GM08714 (cell line): Measurements from ENCODE around the gene CYB561D2.

Source experiments
- H3K4me3 ChIP-seq: fragments of 200-500 bp; sonication (Bioruptor generic); 2 replicates; pipeline ENCODE4 v1.5.1; 2014; ENCODE audit warnings: mild to moderate bottlenecking, low read length, inconsistent platforms
- ZNF274 ChIP-seq: IDR thresholded peaks from 2 replicates; pipeline ENCODE4 v1.6.1; 2012; ENCODE audit warnings: mild to moderate bottlenecking, low read depth, low read length

The CYB561D2 gene

DNA sequence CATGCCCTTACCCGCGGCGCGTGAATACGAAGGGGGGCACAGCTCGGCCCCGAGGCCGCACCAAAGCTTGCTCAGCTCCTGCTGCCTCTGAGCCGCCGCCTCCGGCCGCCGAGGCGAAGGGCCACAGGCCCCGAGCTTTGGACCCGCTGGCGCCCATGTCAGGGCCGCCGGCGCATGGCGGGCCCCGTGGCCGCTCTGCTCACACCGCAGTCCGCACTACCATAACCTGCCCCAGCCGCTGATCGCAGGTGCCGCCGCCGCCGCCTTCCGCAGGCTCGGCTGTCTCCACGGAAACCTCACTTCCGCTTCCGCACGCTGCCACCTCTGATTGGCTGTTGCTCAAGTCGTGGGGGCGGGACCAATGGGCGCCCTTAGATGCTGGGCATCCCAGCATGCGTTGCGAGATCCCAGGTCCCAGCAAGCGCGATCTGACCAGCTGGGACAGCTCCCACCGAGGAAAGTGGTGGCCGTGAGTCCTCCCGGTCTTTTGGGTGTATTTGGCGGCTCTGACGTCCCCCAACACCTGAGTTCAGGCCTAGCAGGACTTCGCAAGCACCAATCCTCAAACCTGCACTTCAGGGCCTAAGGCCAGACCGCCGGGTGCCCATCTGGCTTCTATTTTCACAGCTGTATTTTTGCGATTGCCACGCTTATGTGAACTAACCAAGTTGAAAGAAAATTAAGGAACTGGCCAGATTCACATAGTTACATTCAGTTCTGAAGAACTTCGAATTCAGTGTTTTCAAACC is 22.5 kb upstream of the CYB561D2 start, which contains the start of gene TUSC2:
Gene TUSC2, minus strand, starts transcription at position 281 of the 749 bp plus-strand sequence. Its CDS starts 124 bp downstream, at position 157.
- no peak for TF ChIP-seq ZNF274

DNA sequence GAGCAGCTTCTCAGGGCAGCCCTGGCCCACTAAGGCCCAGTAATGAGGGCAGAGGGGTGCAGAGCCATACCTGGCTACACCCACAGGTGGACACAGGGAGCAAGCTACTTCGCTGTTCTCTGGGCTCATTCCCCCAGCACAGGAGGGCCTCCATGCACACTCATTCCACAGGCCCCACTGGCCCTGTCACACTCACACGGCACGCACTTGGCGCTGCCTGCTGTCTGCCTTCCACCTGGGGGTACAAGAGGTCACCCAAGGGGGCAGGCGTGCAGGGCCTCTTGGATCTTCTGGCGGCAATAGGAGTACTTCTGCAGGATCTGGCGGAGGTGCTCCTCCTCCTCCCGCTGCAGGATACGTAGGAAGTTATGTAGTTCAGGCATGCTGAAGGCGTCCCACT is 20.3 kb upstream of the CYB561D2 start:
- TF ChIP-seq ZNF274: no peak
- no peak overlapping the region for H3K4me3 ChIP-seq

More for the DNA sequence above, 22.5 kb upstream of the CYB561D2 start, which contains the start of gene TUSC2:
- peak within 1 kb of the TSS; percentile 94 for H3K4me3 ChIP-seq

DNA sequence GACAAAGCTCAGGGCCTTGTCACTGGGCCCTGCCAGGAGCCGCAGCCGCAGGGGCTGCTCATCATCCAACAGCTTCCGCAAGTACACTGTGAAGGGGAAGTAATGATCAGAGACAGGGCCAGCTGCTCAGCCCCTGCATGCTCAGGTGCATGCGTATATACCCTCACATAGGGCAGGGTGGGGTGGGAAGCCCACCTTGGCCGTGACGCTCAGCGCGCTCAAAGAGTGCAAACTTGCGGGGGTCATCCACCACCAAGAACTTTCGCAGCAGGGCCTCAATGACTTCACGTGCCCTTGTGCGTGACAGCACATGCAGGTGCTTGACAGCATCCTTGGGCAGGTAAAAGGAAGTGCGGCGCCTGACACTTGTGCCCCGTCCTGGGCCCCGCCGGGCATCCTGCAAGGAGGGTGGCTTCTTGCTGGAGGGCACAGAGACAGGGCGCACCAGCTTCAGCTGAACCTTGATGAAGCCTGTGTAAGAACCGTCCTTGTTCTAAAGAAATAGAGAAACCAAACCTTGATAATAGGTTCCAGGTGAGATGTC is 19.2 kb upstream of the CYB561D2 start:
- TF ChIP-seq ZNF274: no peak

DNA sequence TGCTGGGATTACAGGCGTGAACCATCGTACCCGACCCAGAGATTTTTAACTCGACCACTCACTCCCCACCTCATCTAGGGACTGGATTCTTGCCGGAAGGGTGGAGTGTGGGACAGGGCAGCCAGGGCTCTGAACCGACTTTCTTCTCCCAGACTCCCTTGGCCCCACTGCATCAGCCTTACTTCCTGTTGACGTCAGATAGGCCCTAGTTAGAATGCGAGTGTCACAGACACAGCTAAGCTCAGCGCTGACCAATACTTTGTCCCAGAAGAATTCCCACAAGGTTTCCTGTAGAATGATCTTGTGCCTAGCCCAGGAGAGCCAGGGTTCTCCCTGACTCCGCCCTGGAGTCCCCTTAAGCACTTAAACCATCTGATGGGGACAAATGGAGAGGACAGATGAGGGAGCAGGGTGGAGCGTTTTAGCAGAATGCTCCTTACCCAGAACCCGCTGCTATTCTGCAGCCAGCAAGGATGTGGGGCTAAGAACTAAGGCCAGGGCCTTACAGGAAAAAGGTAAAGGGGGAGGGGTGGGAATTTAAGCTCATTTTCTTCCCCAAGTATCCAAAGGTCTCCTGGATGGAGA is 16.8 kb upstream of the CYB561D2 start:
- no peak for TF ChIP-seq ZNF274
- no peak overlapping the region for H3K4me3 ChIP-seq

More for the DNA sequence above, 19.2 kb upstream of the CYB561D2 start:
- H3K4me3 ChIP-seq: no peak overlapping the region

DNA sequence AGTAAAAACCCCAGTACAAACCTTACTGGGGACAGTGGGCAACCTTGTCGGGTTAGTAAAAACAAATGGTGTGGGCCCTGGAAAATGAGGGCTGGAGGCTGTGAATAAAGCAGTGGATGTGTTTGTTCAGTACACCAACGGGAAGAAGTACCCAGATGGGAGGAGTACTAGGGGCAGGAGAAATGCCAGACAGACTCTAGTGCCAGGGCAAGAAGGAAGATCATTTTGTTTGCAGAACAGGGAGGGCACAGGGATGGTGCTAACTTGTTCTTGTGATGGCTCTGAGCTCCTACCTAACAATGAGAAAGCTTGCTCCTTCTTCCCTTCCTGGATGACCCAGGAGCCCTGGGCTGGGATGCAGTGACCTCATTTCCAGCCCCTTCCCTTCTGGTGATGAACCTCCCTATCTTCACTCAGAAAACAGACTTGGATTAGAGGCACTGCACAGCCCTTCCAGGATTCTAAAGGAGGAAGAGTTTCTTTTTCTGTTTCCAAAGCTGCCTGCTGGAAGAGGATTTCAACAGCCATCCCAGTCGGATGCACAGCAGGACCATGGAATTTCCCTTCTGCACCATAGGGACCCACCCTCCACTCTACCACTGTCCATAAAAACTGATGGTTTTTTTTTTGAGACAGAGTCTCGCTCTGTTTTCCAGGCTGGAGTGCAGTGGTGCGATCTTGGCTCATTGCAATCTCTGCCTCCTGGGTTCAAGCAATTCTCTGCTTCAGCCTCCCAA is 16.2 kb upstream of the CYB561D2 start:
- no peak overlapping the region for H3K4me3 ChIP-seq
- no peak for TF ChIP-seq ZNF274

DNA sequence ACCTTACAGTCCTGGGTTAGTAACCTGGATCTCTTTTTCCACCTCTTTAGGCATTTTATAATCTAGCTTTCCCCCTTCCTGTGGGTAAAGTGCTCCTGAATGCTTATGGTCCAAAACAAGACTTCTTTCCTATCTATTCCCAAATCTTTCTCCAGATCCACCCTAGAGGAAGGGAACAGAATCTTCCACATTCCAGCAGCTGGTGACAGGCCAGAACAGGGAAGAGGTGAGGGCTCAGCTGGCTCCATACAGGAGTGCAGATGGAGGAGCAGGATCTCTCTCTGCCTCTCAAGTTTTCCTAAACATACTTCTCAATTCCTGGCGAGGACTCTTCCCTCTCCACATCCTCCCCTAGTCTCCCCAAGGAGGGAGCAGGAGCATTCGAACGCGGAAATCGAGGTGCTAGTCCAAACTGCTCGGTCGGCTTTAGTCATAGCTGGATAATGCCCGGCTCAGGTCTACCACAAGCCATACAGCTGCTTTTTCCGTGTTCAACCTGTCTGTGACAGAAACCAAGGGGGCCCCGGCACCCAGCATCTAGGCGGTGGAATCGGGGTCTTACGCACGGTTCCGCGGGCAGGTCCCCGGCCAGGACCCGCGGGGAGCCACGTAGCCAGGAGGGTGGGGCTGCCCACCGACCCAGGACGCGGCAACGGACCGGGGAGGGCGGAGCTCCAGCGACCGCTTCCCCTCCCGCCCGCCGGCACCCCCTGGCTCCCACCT is 14.0 kb upstream of the CYB561D2 start:
- H3K4me3 ChIP-seq: peak overlapping the region; percentile 71
- TF ChIP-seq ZNF274: no peak

DNA sequence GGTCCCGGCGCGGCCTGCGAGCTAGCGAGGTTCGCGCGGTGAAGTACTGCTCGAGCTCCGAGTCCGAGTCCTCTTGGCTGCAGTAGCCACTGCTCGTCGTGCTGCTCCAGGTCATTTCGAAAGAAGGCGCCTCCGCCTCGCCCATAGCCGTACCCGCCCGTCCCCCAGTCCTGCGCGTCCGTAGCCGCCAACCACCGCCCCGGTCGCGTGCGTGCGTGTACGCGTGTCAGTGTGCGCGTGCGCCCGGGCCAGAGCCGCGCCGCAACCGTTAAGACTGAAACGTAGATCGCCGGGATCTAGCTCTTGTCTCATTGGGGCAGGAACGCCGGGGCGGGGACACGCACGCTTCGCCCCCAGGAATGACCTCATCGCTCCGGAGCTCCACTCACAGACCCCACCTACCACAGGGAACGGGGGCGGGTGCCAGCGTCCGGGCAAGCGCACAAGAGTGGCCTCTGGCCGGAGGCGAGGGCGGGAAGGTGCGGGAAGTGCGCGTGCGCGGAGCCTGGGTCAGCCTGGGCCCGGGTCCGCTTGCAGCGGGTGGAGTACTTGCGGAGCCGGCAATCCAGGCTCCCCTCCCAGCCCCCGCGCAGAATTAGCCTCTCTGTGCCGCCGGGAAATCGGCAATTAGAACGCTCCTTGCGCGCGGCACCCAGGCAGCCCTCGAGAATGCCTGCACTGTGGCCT is 13.3 kb upstream of the CYB561D2 start:
- peak overlapping the region; percentile 71 for H3K4me3 ChIP-seq

DNA sequence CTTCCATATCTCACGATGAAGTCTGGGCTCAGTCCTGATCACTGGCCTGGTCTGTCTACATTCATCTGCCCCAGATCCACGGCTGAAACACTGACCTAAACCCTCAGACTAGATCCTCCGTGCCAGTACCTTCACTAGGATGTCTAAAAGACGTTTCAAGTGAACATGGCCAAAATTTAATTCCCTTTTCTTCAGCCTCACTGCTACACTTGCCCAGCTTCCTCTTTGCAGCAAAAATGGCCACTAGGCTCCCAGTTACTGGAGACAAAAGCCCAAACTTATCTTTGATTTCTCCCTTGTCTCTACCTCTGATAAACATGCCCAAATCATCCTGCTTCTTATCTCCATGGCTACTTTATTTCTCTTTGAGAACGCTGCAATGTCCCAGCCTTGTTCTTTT is 11.7 kb upstream of the CYB561D2 start:
- TF ChIP-seq ZNF274: no peak
- H3K4me3 ChIP-seq: peak overlapping the region; percentile 70; the same call in 1 of the 2 replicates

More for the DNA sequence above, 13.3 kb upstream of the CYB561D2 start:
- TF ChIP-seq ZNF274: no peak

DNA sequence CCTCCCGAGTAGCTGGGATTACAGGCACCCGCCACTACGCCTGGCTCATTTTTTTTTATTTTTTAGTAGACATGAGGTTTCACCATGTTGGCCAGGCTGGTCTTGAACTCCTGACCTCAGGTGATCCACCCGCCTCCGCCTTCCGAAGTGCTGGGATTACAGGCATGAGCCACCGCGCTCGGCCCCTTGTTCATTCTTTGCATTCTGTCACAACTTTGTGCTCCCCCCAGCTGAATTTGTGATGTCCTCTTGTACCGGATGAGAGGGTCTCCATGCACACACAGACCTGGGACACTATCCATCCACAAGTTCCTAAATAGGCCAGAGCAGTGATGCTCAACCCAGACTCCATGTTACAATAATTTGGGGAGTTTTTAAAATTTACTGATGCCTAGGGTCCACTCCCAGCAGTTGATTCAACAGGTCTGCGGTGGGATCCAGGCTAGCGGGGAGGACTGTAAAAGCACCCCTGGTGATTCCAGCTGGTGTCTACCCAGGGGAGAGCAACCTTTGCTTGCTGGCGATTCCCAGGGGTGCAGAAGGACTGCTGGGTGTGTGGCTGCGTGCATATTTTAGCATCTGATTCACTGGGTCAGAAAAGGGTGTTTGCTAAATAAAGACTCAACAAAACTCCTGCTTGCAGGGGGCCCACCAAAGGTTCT is 11.0 kb upstream of the CYB561D2 start:
- TF ChIP-seq ZNF274: no peak
- H3K4me3 ChIP-seq: peak overlapping the region; percentile 70; the same call in 1 of the 2 replicates

DNA sequence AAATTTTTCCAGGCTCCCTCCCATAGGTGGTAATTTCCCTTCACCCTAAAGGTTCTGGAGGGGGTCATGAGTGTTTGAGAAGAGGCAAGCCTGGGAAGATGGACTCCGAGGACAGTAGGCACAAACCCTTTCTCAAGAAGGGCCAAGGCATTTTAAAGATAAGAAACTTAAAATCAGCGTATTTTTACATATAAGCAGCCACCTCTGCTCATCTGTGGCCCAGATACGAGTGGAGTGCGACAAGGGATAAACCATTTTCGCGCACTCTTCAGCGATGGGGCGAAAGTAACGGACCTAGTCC is 10.6 kb upstream of the CYB561D2 start:
- no peak for TF ChIP-seq ZNF274
- H3K4me3 ChIP-seq: peak overlapping the region; percentile 70; the same call in 1 of the 2 replicates

DNA sequence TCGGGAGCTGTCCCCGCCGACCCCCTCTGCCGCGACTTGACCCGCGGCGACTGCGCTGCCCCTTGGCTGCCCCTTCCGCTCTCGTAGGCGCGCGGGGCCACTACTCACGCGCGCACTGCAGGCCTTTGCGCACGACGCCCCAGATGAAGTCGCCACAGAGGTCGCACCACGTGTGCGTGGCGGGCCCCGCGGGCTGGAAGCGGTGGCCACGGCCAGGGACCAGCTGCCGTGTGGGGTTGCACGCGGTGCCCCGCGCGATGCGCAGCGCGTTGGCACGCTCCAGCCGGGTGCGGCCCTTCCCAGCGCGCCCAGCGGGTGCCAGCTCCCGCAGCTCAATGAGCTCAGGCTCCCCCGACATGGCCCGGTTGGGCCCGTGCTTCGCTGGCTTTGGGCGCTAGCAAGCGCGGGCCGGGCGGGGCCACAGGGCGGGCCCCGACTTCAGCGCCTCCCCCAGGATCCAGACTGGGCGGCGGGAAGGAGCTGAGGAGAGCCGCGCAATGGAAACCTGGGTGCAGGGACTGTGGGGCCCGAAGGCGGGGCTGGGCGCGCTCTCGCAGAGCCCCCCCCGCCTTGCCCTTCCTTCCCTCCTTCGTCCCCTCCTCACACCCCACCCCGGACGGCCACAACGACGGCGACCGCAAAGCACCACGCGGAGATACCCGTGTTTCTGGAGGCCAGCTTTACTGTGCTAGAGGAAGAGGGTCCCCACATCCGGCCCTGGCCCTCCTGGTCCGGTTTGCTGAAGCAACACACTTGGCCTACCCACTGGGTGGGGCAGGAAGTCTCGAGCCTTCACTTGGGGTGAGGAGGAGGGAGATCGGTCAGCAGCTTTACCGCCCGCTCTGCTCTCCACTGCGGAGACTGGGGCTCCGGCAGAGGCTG is 10.0 kb upstream of the CYB561D2 start, which contains the start of gene RASSF1:
Gene RASSF1, minus strand, starts transcription at position 389 of the 882 bp plus-strand sequence. Its CDS starts 31 bp downstream, at position 358.
- no peak for TF ChIP-seq ZNF274
- H3K4me3 ChIP-seq: peak within 1 kb of the TSS; percentile 70; the same call in 1 of the 2 replicates

DNA sequence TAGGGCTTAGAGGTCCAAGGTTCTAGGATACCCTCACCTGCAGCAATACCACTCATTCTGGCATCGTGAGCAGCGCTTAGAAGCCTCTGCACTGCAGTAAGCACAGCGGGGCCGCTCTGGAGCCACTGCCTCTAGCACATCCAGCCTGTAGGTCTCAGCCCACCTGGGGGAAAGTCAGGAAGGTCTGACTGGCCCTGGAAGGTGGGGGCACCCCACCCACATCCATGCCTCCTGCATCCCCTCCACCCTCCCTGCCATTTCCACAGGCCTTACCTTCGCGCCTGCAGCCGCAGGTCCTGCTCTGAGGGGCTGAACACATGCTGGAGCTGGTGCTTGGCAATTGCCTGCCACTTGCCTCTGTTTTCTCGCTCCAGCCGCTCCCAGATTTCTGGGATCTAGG is 9.1 kb upstream of the CYB561D2 start:
- peak overlapping the region; percentile 70; the same call in 1 of the 2 replicates for H3K4me3 ChIP-seq
- TF ChIP-seq ZNF274: no peak
